Stimulated activated CD8-positive, alpha-beta memory T cell treated with anti-CD3 and anti-CD28 coated beads, Interleukin-2, amount 100 ng/mL, for 1 hour (primary cell): ENCODE results near the gene MADCAM1.

Source experiments
- DNase-seq, 2 donors: peaks; one replicate each; pipeline ENCODE4 v3.0.0-alpha.2; 2020; ENCODE audit warnings: low read depth in 2 of 2

Gene MADCAM1

DNA sequence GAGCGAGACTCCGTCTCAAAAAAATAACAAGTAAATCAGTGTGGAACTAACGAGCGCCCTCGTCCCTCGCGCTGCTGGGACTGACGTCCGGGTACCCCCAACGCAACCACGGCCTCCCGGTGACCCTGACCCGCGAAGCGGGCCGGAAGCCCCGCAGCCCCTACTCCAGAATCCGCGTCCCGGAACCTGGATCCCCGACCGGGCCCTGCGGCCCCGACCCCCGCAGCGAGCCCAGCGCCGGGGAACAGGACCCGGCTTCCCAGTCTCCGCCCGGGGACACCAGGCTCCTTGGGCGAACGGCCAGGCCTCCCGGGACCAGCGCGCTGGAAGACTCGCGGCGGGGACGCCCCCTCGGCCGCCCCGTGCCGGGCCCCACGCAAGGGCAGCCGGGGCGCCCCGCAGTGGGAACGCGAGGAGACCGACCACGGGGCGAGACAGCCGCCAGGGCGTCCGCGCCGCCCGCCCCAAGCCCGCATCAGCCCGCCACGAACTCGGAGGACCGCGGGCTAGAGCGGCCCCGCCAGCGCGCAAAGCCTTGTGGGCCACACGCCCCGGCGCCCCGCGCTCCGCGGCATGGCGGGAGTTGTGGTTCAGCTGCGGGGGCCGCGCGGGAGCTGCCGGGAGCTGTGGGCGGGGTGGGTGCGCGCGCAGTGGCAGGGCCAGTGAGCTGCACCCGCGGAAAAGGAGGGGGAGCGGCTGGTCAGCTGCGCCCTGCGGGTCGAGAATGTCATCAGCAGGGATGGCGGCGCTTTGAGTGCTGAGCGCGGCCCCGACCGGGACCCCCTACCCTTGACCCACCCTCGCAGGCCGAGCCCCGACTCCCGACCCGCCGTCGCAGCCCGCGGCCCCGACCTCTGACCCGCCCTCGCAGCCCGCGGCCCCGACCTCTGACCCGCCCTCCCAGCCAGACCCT, 7.5 kb upstream of the MADCAM1 start:
- peak; percentile 82 to 90 for DNase-seq

DNA sequence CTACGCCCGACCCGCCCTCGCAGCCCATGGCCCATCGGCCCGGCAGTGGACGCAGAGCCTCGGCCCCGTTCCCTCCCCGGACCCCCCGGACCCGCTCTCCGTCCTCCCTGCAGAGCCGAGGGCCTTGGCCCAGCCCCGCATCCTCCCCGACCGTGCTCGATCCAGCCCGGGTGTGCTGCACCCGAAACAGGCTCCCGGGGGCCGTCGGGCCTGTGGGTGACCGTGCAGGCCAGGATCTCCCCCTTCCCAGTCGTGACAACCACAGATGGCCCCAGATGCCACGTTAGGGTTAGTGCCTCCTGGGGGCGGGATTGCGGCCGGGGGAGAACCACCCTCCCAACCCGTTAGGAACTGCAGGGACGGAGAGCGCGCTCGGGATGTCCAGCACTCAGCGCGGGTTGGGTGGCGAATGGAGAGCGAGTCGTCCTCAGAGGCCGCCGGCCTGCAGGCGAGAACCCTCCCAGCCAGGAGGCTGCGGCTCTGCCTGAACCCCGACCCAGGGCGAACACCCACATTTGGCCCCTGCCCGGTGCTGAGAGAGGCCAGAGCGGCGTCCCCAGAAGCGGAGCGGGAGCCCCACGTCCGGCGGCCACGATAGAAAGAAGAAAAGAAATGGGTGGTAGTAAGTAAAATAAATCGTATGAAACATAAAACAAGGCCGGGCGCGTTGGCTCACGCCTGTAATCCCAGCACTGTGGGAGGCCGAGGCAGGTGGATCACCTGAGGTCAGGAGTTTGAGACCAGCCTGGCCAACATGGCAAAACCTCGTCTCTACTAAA, 6.7 kb upstream of the MADCAM1 start:
- DNase-seq, result no peak

DNA sequence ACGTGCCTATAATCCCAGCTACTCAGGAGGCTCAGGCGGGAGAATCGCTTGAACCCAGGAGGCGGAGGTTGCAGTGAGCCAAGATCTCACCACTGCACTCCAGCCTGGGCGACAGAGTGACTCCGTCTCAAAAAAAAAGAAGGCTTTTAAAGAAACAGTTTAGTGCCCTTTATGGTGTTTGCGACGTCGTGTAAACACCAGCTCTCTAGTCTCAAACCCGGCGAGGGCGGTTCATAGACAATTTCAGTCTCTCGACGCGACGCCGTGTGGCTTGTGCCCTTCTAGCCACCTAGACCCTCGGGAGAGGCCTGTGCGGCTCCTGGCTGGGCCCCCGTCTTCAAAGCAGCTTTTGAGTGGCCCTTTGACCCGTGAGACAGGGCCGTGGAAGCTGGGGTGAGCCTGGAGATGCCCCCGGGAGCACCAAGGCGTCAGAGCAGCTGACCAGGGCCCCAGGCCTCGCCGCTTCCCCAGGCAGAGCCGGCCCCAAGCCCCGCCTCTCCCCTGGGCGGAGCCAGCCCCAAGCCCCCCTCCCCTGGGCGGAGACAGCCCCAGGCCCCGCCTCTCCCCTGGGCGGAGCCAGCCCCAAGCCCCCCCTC, 5.0 kb upstream of the MADCAM1 start:
- no peak for DNase-seq

DNA sequence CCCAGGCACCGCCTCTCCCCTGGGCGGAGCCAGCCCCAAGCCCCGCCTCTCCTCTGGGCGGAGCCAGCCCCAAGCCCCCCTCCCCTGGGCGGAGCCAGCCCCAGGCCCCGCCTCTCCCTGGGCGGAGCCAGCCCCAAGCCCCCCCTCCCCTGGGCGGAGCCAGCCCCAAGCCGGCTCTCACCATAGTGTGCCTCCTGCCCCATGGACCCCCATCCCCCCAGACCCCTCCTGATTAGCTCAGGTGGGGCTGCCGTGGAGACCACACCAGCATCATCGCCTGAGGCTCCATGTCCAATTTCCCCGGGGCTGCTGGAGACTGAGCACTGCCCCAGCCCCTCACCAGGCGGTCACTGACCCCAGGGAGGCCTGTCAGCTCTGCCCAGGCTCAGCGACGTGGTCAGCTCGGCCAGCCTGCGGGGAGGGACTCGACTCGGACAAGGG, 4.2 kb upstream of the MADCAM1 start:
- DNase-seq, result peak in 1 of 2 donors; percentile 14

DNA sequence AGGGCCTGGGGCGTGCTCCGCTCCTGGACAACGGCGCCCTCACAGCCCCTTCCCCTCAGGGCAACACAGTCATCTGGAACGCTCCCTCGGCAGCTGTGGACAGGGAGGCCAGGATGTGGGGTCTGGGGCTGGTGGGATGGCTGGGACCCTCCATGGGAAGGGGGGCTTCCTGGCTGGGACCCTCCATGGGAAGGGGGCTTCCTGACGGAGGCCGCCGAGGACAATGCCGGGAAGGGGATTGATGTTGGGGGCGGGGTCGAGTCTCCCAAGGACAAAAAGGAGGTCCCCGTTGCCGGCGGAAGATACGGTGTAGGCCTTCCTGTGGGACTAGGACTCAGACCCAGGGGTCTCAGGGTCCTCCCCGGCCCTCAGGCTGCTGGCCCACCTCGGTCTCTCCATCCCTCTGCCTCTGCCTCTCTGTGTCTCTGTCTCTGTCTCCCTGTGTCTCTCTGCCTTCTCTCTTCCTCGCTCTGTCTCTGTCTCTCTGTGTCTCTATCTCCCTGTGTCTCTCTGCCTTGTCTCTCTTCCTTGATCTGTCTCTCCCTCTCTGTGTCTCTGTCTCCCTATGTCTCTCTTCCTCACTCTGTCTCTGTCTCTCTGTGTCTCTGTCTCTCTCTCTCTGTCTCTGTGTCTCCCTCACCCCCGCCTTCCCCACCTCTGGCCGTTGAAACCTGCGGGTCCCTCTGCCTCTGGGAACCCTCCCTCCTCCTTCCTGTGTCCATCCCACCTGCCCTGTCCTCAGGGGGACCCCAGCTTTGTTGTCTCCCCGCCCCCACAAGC, 2.7 kb upstream of the MADCAM1 start:
- no peak for DNase-seq

DNA sequence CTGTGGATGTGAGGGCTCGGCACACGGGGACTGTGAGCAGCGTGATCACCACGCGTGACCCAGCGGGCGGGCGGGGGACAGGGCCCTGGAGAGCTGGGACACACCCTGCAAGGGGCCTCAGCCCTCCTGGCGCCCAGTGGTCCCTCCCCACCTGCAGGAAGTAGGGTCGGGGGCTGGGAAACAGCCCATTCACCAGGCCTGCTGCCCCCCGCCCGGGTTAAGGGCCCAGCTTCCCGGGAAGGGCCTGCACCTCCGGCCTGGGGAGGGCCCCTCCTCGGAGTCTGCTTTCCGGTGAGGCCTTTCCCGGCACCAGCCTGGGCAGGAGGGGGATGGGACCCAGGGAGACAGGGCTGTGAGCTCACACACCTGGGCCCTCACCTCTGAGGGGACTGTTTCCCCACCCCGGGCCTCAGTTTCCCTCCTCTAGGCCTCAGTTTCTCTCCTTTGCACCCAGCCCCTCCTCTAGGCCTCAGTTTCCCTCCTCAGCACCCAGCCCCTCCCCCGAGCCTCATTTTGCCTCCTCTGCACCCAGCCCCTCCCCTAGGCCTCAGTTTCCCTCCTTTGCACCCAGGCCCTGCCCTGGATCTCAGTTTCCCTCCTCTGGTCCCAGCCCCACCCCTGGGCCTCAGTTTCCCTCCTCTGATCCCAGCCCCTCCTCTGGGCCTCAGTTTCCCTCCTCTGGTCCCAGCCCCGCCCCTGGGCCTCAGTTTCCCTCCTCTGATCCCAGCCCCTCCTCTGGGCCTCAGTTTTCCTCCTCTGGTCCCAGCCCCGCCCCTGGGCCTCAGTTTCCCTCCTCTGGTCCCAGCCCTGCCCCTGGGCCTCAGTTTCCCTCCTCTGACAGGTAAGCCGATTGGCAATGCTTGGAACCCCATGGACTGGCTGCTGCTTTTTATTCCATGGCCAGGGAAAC, 1.9 kb upstream of the MADCAM1 start:
- DNase-seq, result no peak

DNA sequence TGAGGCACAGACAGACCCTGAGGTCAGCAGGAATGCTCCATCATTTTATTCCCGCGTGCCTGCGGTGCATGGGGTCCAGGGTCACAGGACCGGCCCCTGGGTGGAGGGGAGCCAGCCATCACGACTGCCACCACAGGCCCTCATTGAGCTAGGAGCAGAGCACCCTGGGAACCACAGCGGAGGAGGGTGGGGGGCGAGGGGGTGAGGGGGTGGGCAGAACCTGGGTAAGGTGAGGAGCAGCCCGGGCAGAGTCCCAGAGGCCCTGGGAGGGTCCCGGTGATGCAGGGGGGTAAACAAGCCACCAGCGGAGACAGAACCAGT, 1.2 kb upstream of the MADCAM1 start:
- no peak for DNase-seq

DNA sequence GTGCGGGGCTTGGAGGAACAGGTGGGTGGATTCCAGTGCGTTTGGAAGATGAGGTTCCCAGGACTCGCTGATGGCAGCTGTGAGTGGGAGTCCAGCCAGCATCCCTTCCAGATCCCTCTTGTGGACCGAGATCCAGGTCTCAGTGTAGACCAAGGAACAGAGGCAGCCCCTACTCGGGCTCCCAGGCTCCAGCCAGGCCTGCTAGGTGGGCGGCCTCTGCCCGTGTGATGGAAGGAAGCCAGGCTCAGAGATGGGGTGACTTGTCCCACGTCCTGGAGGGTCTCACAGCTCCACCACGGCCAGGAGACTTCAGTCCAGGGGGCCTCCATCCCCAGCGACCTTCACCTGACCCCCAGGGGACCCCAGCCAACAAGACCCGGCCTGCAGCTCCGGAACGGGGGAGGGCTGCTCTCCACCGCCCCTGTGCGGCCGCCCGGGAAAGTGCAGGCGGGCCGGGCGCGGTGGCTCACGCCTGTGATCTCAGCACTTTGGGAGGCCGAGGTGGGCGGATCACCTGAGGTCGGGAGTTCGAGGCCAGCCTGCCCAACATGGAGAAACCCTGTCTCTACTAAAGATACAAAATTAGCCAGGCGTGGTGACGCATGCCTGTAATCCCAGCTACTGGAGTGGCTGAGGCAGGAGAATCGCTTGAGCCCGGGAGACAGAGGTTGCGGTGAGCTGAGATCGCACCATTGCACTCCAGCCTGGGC, 729 bp upstream of the MADCAM1 start:
- DNase-seq, result no peak

DNA sequence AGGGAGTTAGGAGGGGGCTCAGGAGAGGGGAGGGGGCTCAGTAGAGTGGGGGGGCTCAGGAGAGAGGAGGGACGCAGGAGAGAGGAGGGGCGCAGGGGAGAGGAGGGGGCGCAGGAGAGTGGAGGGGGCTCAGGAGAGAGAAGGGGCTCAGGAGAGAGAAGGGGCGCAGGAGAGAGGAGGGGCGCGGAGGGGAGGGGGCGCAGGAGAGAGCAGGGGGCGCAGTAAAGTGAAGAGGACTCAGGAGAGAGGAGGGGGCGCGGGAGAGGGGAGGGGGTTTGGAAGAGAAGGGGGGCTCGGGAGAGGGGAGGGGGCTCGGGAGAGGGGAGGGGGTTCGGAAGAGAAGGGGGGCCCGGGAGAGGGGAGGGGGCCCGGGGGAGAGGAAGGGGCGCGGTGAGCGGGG, 700 bp downstream of the MADCAM1 start:
- no peak for DNase-seq

DNA sequence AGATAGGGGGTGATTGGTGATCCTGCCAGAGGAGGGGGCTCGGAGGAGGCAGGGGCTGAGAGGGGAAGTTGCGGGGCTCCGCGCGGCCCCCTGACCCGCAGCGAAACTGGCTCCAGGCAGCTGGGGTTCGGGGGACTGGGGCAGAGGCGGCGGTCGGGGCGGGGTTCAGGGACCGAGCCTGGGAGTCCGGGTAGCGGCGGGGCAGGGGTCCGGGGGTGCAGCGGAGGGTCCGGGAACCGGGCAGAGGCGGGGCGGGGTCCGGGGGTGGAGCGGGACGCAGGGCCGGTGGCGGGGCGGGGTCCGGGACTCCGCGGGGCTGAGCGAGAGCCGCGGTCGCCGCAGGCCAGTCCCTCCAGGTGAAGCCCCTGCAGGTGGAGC, 1.2 kb downstream of the MADCAM1 start:
- no peak for DNase-seq

DNA sequence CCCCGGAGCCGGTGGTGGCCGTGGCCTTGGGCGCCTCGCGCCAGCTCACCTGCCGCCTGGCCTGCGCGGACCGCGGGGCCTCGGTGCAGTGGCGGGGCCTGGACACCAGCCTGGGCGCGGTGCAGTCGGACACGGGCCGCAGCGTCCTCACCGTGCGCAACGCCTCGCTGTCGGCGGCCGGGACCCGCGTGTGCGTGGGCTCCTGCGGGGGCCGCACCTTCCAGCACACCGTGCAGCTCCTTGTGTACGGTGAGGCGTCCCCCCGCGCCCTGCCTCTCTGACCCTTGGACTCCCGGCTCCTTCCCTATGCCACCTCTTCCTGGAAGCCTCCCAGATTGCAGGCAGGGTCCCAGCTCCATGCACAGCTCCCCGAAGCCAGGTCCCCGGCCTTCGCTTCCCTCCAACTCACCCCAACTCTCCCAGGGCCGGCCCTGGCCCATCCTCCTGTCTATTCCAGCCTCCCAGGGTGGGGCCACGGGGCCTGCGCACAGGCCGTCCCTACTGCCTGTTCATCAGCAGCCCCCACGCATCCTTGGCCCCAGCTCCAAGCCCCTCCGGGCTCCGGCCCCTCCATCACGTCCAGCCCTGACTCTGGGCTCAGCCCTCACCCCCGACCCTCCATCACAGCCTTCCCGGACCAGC, 1.7 kb downstream of the MADCAM1 start:
- DNase-seq, result no peak

DNA sequence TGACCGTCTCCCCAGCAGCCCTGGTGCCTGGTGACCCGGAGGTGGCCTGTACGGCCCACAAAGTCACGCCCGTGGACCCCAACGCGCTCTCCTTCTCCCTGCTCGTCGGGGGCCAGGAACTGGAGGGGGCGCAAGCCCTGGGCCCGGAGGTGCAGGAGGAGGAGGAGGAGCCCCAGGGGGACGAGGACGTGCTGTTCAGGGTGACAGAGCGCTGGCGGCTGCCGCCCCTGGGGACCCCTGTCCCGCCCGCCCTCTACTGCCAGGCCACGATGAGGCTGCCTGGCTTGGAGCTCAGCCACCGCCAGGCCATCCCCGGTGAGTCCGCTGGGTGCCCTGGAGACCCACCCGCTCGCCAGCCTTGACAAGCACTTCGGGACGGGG, 2.2 kb downstream of the MADCAM1 start:
- DNase-seq, result no peak

DNA sequence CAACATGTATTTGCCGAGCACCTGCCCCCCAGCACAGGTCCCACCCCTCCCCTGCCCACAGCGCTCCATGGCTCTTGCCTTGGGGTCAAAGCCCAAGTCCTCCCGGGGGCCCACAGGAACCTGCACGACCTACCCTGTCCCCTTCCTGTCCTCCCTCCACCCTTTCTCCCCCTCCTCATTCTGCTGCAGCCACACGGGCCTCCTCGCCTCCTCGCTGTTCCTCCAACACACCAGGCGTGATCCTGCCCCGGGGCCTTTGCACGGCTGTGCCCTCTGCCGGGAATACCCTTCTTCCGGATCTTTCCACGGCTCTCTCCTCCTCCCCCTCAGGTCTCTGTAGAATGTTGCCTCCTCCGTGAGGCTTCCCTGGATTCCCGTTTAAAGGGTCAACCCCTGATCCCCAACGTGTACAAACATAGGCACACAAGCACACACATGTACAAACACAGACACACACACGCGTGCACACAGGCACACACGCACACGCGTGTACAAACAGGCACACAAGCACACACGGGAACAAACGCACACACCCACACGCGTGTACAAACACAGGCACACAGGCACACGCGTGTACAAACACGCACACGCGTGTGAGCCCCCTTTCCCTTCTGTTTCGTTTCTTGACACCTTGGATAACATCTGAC, 2.8 kb downstream of the MADCAM1 start:
- DNase-seq, result no peak

DNA sequence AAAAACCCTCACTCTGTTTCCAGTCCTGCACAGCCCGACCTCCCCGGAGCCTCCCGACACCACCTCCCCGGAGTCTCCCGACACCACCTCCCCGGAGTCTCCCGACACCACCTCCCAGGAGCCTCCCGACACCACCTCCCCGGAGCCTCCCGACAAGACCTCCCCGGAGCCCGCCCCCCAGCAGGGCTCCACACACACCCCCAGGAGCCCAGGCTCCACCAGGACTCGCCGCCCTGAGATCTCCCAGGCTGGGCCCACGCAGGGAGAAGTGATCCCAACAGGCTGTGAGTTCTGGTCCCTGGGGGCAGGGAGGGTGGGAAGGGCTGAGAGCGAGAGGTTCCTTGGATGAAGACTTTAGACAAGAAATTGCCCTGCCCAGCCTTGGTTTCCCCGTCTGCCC, 5.4 kb downstream of the MADCAM1 start:
- DNase-seq, result no peak

DNA sequence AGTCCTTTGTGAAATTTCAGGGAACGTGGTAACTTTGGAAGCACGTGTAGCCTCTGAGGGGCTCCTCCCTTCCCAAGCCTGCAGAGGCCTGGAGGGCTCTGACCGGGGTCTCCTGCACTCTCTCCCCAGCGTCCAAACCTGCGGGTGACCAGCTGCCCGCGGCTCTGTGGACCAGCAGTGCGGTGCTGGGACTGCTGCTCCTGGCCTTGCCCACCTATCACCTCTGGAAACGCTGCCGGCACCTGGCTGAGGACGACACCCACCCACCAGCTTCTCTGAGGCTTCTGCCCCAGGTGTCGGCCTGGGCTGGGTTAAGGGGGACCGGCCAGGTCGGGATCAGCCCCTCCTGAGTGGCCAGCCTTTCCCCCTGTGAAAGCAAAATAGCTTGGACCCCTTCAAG, 8.3 kb downstream of the MADCAM1 start:
- DNase-seq, result no peak

DNA sequence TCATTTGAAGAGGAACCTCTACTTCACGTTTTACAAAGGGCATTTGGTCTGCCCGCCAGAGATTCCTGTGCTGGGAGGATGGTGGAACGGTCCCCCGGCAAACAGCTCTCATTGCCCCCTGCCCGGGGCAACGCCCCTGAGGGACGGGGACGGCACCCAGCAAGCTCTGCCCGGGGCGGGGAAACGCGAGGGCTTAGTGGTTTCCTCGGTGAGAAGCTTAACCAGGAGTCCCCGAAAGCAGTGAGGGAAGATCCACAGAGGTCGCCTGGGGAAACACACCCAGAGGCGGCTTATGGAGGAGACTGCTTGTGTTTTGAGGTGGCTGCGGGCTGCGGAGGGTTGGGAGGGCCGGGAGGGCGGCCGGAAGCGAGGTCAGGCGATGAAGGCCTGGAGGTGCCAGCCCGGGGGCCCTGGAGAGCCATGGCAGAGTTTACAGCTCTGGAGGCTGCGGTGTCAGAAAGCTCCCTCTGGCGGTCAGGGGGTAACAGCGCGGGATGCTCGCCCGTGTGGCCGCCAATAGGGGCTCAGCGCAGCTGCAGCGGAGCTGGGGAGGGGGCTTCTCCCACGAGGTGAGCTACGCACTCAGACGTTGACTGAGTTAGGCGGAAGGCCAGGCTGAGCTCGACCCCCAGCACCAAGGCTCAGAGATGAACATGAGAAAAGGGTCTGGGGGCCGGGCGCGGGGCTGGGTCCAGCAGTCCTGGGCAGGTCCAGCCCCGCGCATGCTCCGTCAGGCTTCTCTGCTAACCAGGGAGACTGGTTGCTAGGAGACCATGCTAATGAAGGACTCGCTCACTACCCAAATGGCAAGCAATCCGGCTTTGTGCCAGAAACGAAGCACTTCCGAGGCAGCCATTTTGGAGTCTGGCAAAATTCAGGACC, 10.4 kb downstream of the MADCAM1 start:
- DNase-seq, result peak; percentile 84 to 89

DNA sequence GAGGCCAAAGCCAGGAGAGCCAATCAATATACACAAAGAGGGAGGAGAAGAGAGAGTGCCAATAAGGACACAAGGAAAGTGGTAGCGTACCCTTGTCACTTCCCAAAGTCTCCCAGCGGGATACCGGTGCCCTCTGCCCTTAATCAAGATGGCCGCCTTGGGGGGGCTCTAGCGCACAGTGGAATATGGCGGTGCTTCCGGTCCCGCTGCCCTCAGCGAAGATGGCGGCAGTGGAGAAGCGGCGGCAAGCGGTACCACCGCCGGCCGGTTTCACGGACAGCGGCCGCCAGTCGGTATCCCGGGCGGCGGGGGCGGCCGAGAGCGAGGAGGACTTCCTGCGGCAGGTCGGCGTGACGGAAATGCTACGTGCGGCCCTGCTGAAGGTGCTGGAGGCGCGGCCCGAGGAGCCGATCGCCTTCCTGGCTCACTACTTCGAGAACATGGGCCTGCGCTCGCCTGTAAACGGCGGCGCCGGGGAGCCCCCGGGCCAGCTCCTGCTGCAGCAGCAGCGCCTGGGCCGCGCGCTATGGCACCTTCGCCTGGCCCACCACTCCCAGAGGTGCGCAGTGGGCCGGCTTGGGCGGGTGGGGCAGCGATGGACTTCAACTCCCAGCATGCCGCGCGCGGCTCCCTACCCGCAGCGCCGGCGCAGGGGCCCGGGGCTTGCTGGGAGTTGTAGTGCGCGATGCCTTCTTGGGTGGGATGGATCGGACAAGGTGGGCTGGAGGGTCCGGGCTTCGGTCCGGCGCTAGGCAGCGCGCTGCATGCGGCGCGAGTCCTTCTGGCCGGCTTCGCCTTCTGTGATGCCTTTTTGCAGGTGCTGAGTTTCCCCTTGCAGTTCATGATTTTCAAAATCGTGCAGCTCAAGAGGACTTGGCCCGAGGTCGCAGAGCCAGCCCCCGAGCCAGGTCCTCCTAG, 11.3 kb downstream of the MADCAM1 start, which contains the start of gene TPGS1:
TPGS1 (plus strand) TSS at position 212 of the 918 bp plus-strand sequence; CDS start at position 222, 10 bp downstream.
- DNase-seq, result peak; percentile 68 to 77
